H9 (cell line): ENCODE results near the gene BCAR3. TPM values are rescaled to one million over a fixed set of nuclear protein-coding genes. Genes with fewer than 3 reads are reported as not detected.
"Not testable (repeated sequence)": the region's sequence is repeated elsewhere in the genome, so short reads cannot be mapped to it uniquely, and the experiment has no call there.

ENCODE experiments used
- DNase-seq: peaks from one replicate; pipeline ENCODE4 v3.0.0-alpha.2; 2017
- H2AFZ ChIP-seq: one replicate; pipeline ENCODE4 v1.6.1; 2013; ENCODE audit warnings: mild to moderate bottlenecking, low read length, control low read depth, moderate library complexity
- H2AK5ac ChIP-seq: 2 replicates; pipeline ENCODE4 v1.6.1; 2013; ENCODE audit warnings: low read length, control low read depth, mixed read lengths; ENCODE audit not compliant: insufficient read length
- H2BK120ac ChIP-seq: one replicate; pipeline ENCODE4 v1.6.1; 2013; ENCODE audit warnings: low read depth, mild to moderate bottlenecking, low read length, control low read depth, inconsistent platforms; ENCODE audit not compliant: poor library complexity, severe bottlenecking
- H2BK12ac ChIP-seq: 2 replicates; pipeline ENCODE4 v1.6.1; 2013; ENCODE audit warnings: low read length, control low read depth, mixed read lengths, low read depth; ENCODE audit not compliant: insufficient read length
- H2BK15ac ChIP-seq: 2 replicates; pipeline ENCODE4 v1.6.1; 2013; ENCODE audit warnings: low read depth, low read length, control low read depth
- H2BK20ac ChIP-seq: one replicate; pipeline ENCODE4 v1.6.1; 2013; ENCODE audit warnings: low read depth, mild to moderate bottlenecking, low read length, control low read depth, inconsistent platforms; ENCODE audit not compliant: poor library complexity, severe bottlenecking
- H2BK5ac ChIP-seq: 2 replicates; pipeline ENCODE4 v1.6.1; 2013; ENCODE audit warnings: low read length, control low read depth, mixed read lengths; ENCODE audit not compliant: insufficient read length
- H3K14ac ChIP-seq: 2 replicates; pipeline ENCODE4 v1.6.1; 2013; ENCODE audit warnings: low read length, control low read depth; ENCODE audit not compliant: insufficient read depth
- H3K18ac ChIP-seq: 2 replicates; pipeline ENCODE4 v1.6.1; 2013; ENCODE audit warnings: low read depth, mild to moderate bottlenecking, mixed read lengths, low read length, control low read depth; ENCODE audit not compliant: insufficient read length
- H3K23ac ChIP-seq: 2 replicates; pipeline ENCODE4 v1.6.1; 2013; ENCODE audit warnings: low read length, control low read depth, mixed read lengths, low read depth; ENCODE audit not compliant: insufficient read length
- H3K23me2 ChIP-seq: 2 replicates; pipeline ENCODE4 v1.6.1; 2013; ENCODE audit warnings: low read depth, mild to moderate bottlenecking, mixed read lengths, low read length, control low read depth; ENCODE audit not compliant: insufficient read length, poor library complexity, severe bottlenecking
- H3K27ac ChIP-seq: 2 replicates; pipeline ENCODE4 v1.5.1; 2013; ENCODE audit warnings: low read length, control low read depth, mixed read lengths, low read depth; ENCODE audit not compliant: insufficient read length
- H3K27me3 ChIP-seq: 2 replicates; pipeline ENCODE4 v1.6.1; 2013; ENCODE audit warnings: low read length, control low read depth, inconsistent platforms; ENCODE audit not compliant: insufficient read depth
- H3K4ac ChIP-seq: 2 replicates; pipeline ENCODE4 v1.6.1; 2013; ENCODE audit warnings: low read depth, mild to moderate bottlenecking, control low read depth, inconsistent platforms, low read length, moderate library complexity
- H3K4me1 ChIP-seq: 2 replicates; pipeline ENCODE4 v1.6.1; 2013; ENCODE audit warnings: low read length, control low read depth, inconsistent platforms; ENCODE audit not compliant: insufficient read depth
- H3K4me2 ChIP-seq: 2 replicates; pipeline ENCODE4 v1.6.1; 2013; ENCODE audit warnings: low read length, control low read depth, mixed read lengths; ENCODE audit not compliant: insufficient read length, insufficient read depth
- H3K56ac ChIP-seq: 2 replicates; pipeline ENCODE4 v1.6.1; 2013; ENCODE audit warnings: low read depth, mild to moderate bottlenecking, mixed read lengths, low read length, control low read depth; ENCODE audit not compliant: insufficient read length
- H3K79me1 ChIP-seq: 2 replicates; pipeline ENCODE4 v1.6.1; 2013; ENCODE audit warnings: low read depth, mild to moderate bottlenecking, moderate library complexity, low read length, control low read depth, inconsistent platforms; ENCODE audit not compliant: insufficient read depth, poor library complexity, severe bottlenecking
- H3K79me2 ChIP-seq: 2 replicates; pipeline ENCODE4 v1.6.1; 2013; ENCODE audit warnings: low read length, control low read depth, inconsistent platforms; ENCODE audit not compliant: insufficient read depth
- H3K9ac ChIP-seq: 2 replicates; pipeline ENCODE4 v1.6.1; 2013; ENCODE audit warnings: low read length, control low read depth, mixed read lengths; ENCODE audit not compliant: insufficient read length; ENCODE audit errors: extremely low read depth
- H3K9me3 ChIP-seq: one replicate; pipeline ENCODE4 v1.6.1; 2013; ENCODE audit warnings: low read depth, low read length, inconsistent platforms; ENCODE audit not compliant: control insufficient read depth
- H3T11ph ChIP-seq: one replicate; pipeline ENCODE4 v1.6.1; 2013; ENCODE audit warnings: mild to moderate bottlenecking, low read length, control low read depth, inconsistent platforms
- H4K20me1 ChIP-seq: one replicate; pipeline ENCODE4 v1.6.1; 2013; ENCODE audit not compliant: control insufficient read depth, insufficient read length, insufficient read depth
- H4K5ac ChIP-seq: 2 replicates; pipeline ENCODE4 v1.6.1; 2013; ENCODE audit warnings: low read depth, mild to moderate bottlenecking, mixed read lengths, low read length, control low read depth; ENCODE audit not compliant: insufficient read length
- H4K8ac ChIP-seq: replicated peaks from 2 replicates; pipeline ENCODE4 v1.6.1; 2013; ENCODE audit warnings: low read length, control low read depth, mixed read lengths, low read depth; ENCODE audit not compliant: insufficient read length
- H4K91ac ChIP-seq: 2 replicates; pipeline ENCODE4 v1.6.1; 2013; ENCODE audit warnings: low read depth, mild to moderate bottlenecking, moderate library complexity, mixed read lengths, low read length, control low read depth; ENCODE audit not compliant: insufficient read length
- H3K27ac Mint-ChIP-seq, 3 experiments: 2 replicates in 2 of 3; 3 replicates in 1 of 3; pipeline ENCODE4 v1.8.0; 2020 to 2021; ENCODE audit warnings: mixed read lengths in 3 of 3, mild to moderate bottlenecking in 1 of 3, moderate library complexity in 1 of 3
- H3K27me3 Mint-ChIP-seq: 2 replicates; pipeline ENCODE4 v1.8.0; 2021; ENCODE audit warnings: low read depth, mild to moderate bottlenecking, moderate library complexity, mixed read lengths
- H3K36me3 Mint-ChIP-seq, 3 experiments: 2 replicates in 2 of 3; 3 replicates in 1 of 3; pipeline ENCODE4 v1.8.0; 2020 to 2021; ENCODE audit warnings: low read depth in 3 of 3, mixed read lengths in 3 of 3; ENCODE audit not compliant: insufficient read depth in 1 of 3
- H3K4me1 Mint-ChIP-seq, 2 experiments: 2 replicates each; pipeline ENCODE4 v1.8.0; 2020; ENCODE audit warnings: mixed read lengths in 2 of 2
- H3K4me3 Mint-ChIP-seq, 2 experiments: 2 replicates in 1 of 2; 3 replicates in 1 of 2; pipeline ENCODE4 v1.8.0; 2020 to 2021; ENCODE audit warnings: mild to moderate bottlenecking in 2 of 2, mixed read lengths in 2 of 2, moderate library complexity in 1 of 2
- H3K9me3 Mint-ChIP-seq, 2 experiments: 2 replicates in 1 of 2; 3 replicates in 1 of 2; pipeline ENCODE4 v1.8.0; 2020; ENCODE audit warnings: mild to moderate bottlenecking in 2 of 2, mixed read lengths in 2 of 2, moderate library complexity in 1 of 2
- CTCF ChIP-seq: fragments of 200-600 bp; sonication (generic); conservative IDR thresholded peaks from 3 replicates; pipeline ENCODE4 v1.8.0; 2021; ENCODE audit warnings: antibody characterized with exemption, mild to moderate bottlenecking
- WGBS: extraction: QIAGEN DNeasy Blood & Tissue Kit; methylation state at CpG from one replicate; pipeline ENCODE4 v1.1.7; 2013; ENCODE audit warnings: missing lambda C conversion rate, low lambda C conversion rate, mixed read lengths; ENCODE audit not compliant: insufficient read length; ENCODE audit errors: extremely low coverage; 5-methylcytosine and 5-hydroxymethylcytosine counted together
- total RNA-seq: library from RNA; stranded (reverse); gene quantifications from 2 replicates; pipeline ENCODE4 v1.2.1, GENCODE V29; 2021

Gene BCAR3
- total RNA-seq, 1 experiment from 2014 or later: 4.9 TPM

GRCh38 chr1:93661829-93662474, 19.7 kb downstream of the BCAR3 start:
- no peak overlapping the region for H2BK120ac ChIP-seq
- peaks cover 6 to 12% (median 12%) of the 10 kb centered on the region in 3 experiments for H3K36me3 Mint-ChIP-seq
- no peak overlapping the region for H3K14ac ChIP-seq
- H3K4me2 ChIP-seq: no peak overlapping the region
- H3K4me3 Mint-ChIP-seq: no peak overlapping the region
- H4K8ac ChIP-seq: no peak overlapping the region
- H3K56ac ChIP-seq: no peak overlapping the region
- no peaks in the 10 kb centered on the region for H3K79me1 ChIP-seq
- no peak overlapping the region for H2BK15ac ChIP-seq
- H3K23me2 ChIP-seq: no peaks in the 10 kb centered on the region
- no peak overlapping the region for H2BK5ac ChIP-seq
- H3K27ac Mint-ChIP-seq: peak overlapping the region; percentile 17 to 87 (median 72); a peak in 6 of 7 replicates
- no peak overlapping the region for H4K5ac ChIP-seq
- no peak overlapping the region for H3K23ac ChIP-seq
- H3K27me3 Mint-ChIP-seq: no peaks in the 10 kb centered on the region
- no peaks in the 10 kb centered on the region for H4K20me1 ChIP-seq
- H4K91ac ChIP-seq: no peak overlapping the region
- H2AK5ac ChIP-seq: no peak overlapping the region
- peaks cover 8% of the 10 kb centered on the region for H3K4me1 ChIP-seq
- H3K9me3 Mint-ChIP-seq: no peaks in the 10 kb centered on the region; a peak in 1 of 5 replicates
- H3T11ph ChIP-seq: no peak overlapping the region
- H3K27me3 ChIP-seq: no peaks in the 10 kb centered on the region
- H3K9me3 ChIP-seq: no peaks in the 10 kb centered on the region
- H2BK20ac ChIP-seq: no peak overlapping the region
- no peak overlapping the region for H3K9ac ChIP-seq
- no peak overlapping the region for H2BK12ac ChIP-seq
- TF ChIP-seq CTCF: no peak
- H3K27ac ChIP-seq: no peak overlapping the region
- H2AFZ ChIP-seq: no peak overlapping the region
- no peak overlapping the region for H3K4ac ChIP-seq
- H3K4me1 Mint-ChIP-seq: peaks cover 37 to 51% of the 10 kb centered on the region in 2 experiments
- H3K18ac ChIP-seq: no peak overlapping the region
- WGBS: no CpG with 5 or more reads among the region's 7 CpGs
- DNase-seq: no peak
- H3K79me2 ChIP-seq: no peaks in the 10 kb centered on the region

GRCh38 chr1:93661341-93661740, 20.3 kb downstream of the BCAR3 start:
- H4K5ac ChIP-seq, H2BK15ac ChIP-seq, H3K4me3 Mint-ChIP-seq, H2AK5ac ChIP-seq, H3K9me3 Mint-ChIP-seq, H3K4me1 ChIP-seq, DNase-seq, H3K4me2 ChIP-seq, H4K8ac ChIP-seq, H3K27me3 Mint-ChIP-seq, H3K56ac ChIP-seq, H3K14ac ChIP-seq, H2AFZ ChIP-seq, H3K23me2 ChIP-seq, H2BK20ac ChIP-seq, H3K18ac ChIP-seq, H4K20me1 ChIP-seq, H3K9me3 ChIP-seq, H3K4ac ChIP-seq, H4K91ac ChIP-seq, H3T11ph ChIP-seq, H3K79me2 ChIP-seq, H2BK120ac ChIP-seq, H2BK5ac ChIP-seq, H3K9ac ChIP-seq, H3K79me1 ChIP-seq, H2BK12ac ChIP-seq, H3K27me3 ChIP-seq, H3K23ac ChIP-seq, H3K27ac ChIP-seq: not testable (repeated sequence)
- H3K36me3 Mint-ChIP-seq: peaks cover 6 to 12% (median 10%) of the 10 kb centered on the region in 3 experiments
- peaks cover 31 to 45% of the 10 kb centered on the region in 2 experiments for H3K4me1 Mint-ChIP-seq
- peak overlapping the region in 1 of 3 experiments; percentile 87; a peak in 1 of 7 replicates for H3K27ac Mint-ChIP-seq
- no CpG with 5 or more reads among the region's 9 CpGs for WGBS
